ENCODE data around the gene ZNF438.

The ZNF438 gene

DNA sequence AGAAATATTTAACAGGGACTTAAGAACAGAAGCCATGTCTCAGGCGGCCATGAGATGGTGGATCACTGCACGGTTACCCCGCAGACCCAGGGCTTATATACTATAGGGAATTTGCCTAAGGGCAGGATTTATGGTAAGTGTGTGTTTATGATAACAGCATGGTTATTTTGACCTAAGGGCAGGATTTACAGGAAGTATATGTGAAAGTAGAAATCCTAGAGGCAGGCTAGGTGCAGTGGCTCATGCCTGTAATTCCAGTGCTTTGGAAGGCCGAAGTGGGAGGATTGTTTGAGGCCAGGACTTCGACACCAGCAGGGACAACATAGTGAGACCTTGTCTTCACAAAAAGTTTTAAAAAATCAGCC lies 43.0 kb upstream of the ZNF438 start:
- TF ChIP-seq TAF1 (IDR thresholded peaks at IDR 0.05; ENCODE audit: borderline replicate concordance, insufficient read depth, low read length) = no peak
- TF ChIP-seq POLR2AphosphoS5 (IDR thresholded peaks at IDR 0.05; ENCODE audit: low read depth, low read length) = no peak
- no peak for TF ChIP-seq FOXP2 (optimal IDR thresholded peaks at IDR 0.05; ENCODE audit: borderline replicate concordance, extremely low read depth, extremely low read length, insufficient read depth)
- TF ChIP-seq SIN3A (IDR thresholded peaks at IDR 0.05; ENCODE audit: borderline replicate concordance, insufficient read depth, low read length) = no peak
- TF ChIP-seq, protein P1, sequence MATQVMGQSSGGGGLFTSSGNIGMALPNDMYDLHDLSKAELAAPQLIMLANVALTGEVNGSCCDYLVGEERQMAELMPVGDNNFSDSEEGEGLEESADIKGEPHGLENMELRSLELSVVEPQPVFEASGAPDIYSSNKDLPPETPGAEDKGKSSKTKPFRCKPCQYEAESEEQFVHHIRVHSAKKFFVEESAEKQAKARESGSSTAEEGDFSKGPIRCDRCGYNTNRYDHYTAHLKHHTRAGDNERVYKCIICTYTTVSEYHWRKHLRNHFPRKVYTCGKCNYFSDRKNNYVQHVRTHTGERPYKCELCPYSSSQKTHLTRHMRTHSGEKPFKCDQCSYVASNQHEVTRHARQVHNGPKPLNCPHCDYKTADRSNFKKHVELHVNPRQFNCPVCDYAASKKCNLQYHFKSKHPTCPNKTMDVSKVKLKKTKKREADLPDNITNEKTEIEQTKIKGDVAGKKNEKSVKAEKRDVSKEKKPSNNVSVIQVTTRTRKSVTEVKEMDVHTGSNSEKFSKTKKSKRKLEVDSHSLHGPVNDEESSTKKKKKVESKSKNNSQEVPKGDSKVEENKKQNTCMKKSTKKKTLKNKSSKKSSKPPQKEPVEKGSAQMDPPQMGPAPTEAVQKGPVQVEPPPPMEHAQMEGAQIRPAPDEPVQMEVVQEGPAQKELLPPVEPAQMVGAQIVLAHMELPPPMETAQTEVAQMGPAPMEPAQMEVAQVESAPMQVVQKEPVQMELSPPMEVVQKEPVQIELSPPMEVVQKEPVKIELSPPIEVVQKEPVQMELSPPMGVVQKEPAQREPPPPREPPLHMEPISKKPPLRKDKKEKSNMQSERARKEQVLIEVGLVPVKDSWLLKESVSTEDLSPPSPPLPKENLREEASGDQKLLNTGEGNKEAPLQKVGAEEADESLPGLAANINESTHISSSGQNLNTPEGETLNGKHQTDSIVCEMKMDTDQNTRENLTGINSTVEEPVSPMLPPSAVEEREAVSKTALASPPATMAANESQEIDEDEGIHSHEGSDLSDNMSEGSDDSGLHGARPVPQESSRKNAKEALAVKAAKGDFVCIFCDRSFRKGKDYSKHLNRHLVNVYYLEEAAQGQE (IDR thresholded peaks at IDR 0.05; ENCODE audit: insufficient read depth in 1 of 2, low read depth in 2 of 2, low read length in 2 of 2) = no peak

DNA sequence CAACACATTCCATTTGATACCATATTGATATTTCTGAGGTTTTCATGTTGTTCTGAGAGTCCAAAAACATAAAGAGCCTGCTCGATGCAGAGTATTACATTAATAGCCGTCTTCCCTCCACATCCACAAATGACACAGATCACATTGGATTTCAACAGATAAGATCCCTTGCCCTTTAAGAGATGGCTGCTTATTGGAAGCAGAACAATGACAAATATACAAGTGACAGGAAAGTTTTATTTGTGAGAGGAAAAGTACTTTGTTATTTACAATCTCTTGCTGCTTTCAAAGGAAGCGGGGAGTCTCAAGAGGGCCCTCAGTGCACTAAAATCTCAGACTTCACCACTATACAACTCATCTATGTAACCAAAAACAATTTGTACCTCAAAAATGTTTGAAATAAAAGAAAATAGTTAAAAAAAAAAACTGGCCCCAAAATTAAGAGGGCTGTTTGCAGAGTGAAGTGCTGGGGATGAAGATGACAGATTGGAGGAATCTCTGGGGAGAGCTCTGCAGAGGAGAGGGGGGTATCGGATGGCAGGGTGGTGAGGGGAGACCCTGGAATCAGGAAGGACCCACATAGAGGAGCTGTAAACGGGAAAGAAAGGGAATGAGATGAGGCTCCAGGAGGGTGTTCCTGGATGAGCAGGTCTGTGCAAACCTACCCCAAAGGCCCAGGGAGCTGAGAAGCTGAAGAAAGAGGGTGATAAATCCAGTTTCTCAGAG lies 42.5 kb upstream of the ZNF438 start:
- no peak for TF ChIP-seq TAF1 (IDR thresholded peaks at IDR 0.05; ENCODE audit: borderline replicate concordance, insufficient read depth, low read length)
- TF ChIP-seq, protein P1 (IDR thresholded peaks at IDR 0.05; ENCODE audit: insufficient read depth in 1 of 2, low read depth in 2 of 2, low read length in 2 of 2) = no peak
- no peak for TF ChIP-seq POLR2AphosphoS5 (IDR thresholded peaks at IDR 0.05; ENCODE audit: low read depth, low read length)
- no peak for TF ChIP-seq FOXP2 (optimal IDR thresholded peaks at IDR 0.05; ENCODE audit: borderline replicate concordance, extremely low read depth, extremely low read length, insufficient read depth)
- no peak for TF ChIP-seq SIN3A (IDR thresholded peaks at IDR 0.05; ENCODE audit: borderline replicate concordance, insufficient read depth, low read length)

DNA sequence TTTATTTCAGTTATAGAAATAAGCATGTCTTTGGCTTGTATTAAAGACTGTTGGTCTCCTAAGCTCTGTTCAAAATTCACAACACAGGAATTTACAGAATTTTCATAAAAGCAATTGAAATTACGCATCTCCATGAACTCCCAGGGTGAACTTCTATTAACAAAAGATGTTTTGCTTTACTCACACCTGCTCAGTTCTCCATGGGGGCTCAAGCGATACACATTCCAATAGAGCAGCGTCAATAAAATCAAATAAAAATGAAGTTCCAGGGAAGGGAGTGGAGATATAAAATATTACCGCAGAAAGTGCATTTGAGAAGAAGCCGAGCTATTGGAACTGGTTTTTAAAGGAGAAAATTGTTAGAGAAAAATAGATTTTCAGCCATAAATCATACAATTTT lies 41.5 kb upstream of the ZNF438 start:
- no peak for TF ChIP-seq TAF1 (IDR thresholded peaks at IDR 0.05; ENCODE audit: borderline replicate concordance, insufficient read depth, low read length)
- no peak for TF ChIP-seq FOXP2 (optimal IDR thresholded peaks at IDR 0.05; ENCODE audit: borderline replicate concordance, extremely low read depth, extremely low read length, insufficient read depth)
- no peak for TF ChIP-seq POLR2AphosphoS5 (IDR thresholded peaks at IDR 0.05; ENCODE audit: low read depth, low read length)
- no peak for TF ChIP-seq SIN3A (IDR thresholded peaks at IDR 0.05; ENCODE audit: borderline replicate concordance, insufficient read depth, low read length)
- TF ChIP-seq, protein P1 (IDR thresholded peaks at IDR 0.05; ENCODE audit: insufficient read depth in 1 of 2, low read depth in 2 of 2, low read length in 2 of 2) = no peak

DNA sequence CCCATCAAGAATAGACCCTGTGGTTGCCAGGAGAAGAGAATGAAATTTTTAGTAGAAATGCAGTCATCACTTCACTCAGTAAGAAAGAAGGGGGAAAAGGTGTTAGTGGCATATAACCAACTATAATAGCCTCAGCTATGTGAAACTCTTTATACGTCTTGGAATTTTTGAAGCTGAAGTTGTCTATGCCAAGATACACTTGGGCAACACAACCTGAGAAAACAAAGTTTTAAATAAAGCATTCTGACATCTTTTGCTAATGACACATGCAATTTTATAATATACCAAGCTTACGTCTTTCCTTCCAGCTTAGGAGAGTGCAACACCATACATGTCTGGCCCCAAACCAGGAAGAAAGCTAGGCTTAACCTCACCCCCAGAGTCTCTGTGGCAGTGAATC lies 40.8 kb upstream of the ZNF438 start:
- no peak for TF ChIP-seq POLR2AphosphoS5 (IDR thresholded peaks at IDR 0.05; ENCODE audit: low read depth, low read length)
- TF ChIP-seq FOXP2 (optimal IDR thresholded peaks at IDR 0.05; ENCODE audit: borderline replicate concordance, extremely low read depth, extremely low read length, insufficient read depth) = no peak
- no peak for TF ChIP-seq TAF1 (IDR thresholded peaks at IDR 0.05; ENCODE audit: borderline replicate concordance, insufficient read depth, low read length)
- TF ChIP-seq, protein P1 (IDR thresholded peaks at IDR 0.05; ENCODE audit: insufficient read depth in 1 of 2, low read depth in 2 of 2, low read length in 2 of 2) = no peak
- TF ChIP-seq SIN3A (IDR thresholded peaks at IDR 0.05; ENCODE audit: borderline replicate concordance, insufficient read depth, low read length) = no peak
